Measurements from ENCODE around the gene IL1RAPL2.
"Not testable (repeated sequence)": the region's sequence is repeated elsewhere in the genome, so short reads cannot be mapped to it uniquely, and the experiment has no call there.

IL1RAPL2 gene

GRCh38 chrX:105725228-105725627, 1159.2 kb downstream of the IL1RAPL2 start:
- DNase-seq: no peak

GRCh38 chrX:105738162-105738561, 1172.2 kb downstream of the IL1RAPL2 start:
- DNase-seq: no peak

- no peak for DNase-seq
Observed at GRCh38 chrX:105744291-105744690, 1178.3 kb downstream of the IL1RAPL2 start.

- DNase-seq: no peak
Observed at GRCh38 chrX:105744946-105745345, 1178.9 kb downstream of the IL1RAPL2 start.

- DNase-seq: no peak
Observed at GRCh38 chrX:105745863-105746262, 1179.9 kb downstream of the IL1RAPL2 start.

- DNase-seq: no peak
Observed at GRCh38 chrX:105752338-105752956, 1186.4 kb downstream of the IL1RAPL2 start.

- DNase-seq: no peak
Observed at GRCh38 chrX:105753411-105753810, 1187.4 kb downstream of the IL1RAPL2 start.

- no peak for DNase-seq
Observed at GRCh38 chrX:105754286-105754964, 1188.4 kb downstream of the IL1RAPL2 start.

GRCh38 chrX:105755109-105755508, 1189.1 kb downstream of the IL1RAPL2 start:
- DNase-seq: no peak

GRCh38 chrX:105758754-105759153, 1192.8 kb downstream of the IL1RAPL2 start:
- no peak for DNase-seq

GRCh38 chrX:105759598-105759997, 1193.6 kb downstream of the IL1RAPL2 start:
- DNase-seq: no peak

- no peak for DNase-seq
Observed at GRCh38 chrX:105765691-105766090, 1199.7 kb downstream of the IL1RAPL2 start.

GRCh38 chrX:105773801-105774200, 1207.8 kb downstream of the IL1RAPL2 start:
- no peak for DNase-seq

GRCh38 chrX:105775679-105776078, 1209.7 kb downstream of the IL1RAPL2 start:
- DNase-seq: no peak

- DNase-seq: no peak
Observed at GRCh38 chrX:105781804-105782203, 1215.8 kb downstream of the IL1RAPL2 start.

- DNase-seq: not testable (repeated sequence)
Observed at GRCh38 chrX:105796877-105797276, 1230.9 kb downstream of the IL1RAPL2 start.

GRCh38 chrX:105803891-105804290, 1237.9 kb downstream of the IL1RAPL2 start:
- no peak for DNase-seq

- DNase-seq: not testable (repeated sequence)
Observed at GRCh38 chrX:105805655-105806054, 1239.7 kb downstream of the IL1RAPL2 start.

- DNase-seq: no peak
Observed at GRCh38 chrX:105816517-105816916, 1250.5 kb downstream of the IL1RAPL2 start.

All from T1000 (cell line).